ENCODE data around the gene ZMYM2.

Gene ZMYM2

DNA sequence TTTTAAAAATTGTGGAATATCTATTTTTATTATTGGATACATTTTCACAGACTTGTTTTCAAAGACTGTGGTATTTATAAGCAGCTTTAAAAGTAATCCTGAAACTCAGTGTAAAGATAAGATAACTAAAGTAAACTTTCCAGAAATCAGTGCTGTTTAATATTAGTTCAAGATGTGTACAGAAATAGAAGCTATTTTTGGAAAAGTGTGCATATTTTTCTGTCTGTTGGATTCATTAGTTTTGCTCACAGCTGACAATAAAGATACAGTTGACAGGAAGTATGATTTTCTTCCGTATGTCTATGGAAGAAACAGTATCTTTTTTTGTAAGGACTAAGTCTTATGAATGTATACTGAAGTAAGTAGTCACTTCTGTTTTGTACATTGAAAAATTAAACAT lies 116.4 kb downstream of the ZMYM2 start:
- DNase-seq (ENCODE audit: low read depth), result no peak
- no peak overlapping the region for H3K4me3 ChIP-seq (ENCODE audit: low read length)
- TF ChIP-seq, protein P1, sequence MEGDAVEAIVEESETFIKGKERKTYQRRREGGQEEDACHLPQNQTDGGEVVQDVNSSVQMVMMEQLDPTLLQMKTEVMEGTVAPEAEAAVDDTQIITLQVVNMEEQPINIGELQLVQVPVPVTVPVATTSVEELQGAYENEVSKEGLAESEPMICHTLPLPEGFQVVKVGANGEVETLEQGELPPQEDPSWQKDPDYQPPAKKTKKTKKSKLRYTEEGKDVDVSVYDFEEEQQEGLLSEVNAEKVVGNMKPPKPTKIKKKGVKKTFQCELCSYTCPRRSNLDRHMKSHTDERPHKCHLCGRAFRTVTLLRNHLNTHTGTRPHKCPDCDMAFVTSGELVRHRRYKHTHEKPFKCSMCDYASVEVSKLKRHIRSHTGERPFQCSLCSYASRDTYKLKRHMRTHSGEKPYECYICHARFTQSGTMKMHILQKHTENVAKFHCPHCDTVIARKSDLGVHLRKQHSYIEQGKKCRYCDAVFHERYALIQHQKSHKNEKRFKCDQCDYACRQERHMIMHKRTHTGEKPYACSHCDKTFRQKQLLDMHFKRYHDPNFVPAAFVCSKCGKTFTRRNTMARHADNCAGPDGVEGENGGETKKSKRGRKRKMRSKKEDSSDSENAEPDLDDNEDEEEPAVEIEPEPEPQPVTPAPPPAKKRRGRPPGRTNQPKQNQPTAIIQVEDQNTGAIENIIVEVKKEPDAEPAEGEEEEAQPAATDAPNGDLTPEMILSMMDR (conservative IDR thresholded peaks at IDR 0.05; ENCODE audit: low read depth, low read length), result no peak

DNA sequence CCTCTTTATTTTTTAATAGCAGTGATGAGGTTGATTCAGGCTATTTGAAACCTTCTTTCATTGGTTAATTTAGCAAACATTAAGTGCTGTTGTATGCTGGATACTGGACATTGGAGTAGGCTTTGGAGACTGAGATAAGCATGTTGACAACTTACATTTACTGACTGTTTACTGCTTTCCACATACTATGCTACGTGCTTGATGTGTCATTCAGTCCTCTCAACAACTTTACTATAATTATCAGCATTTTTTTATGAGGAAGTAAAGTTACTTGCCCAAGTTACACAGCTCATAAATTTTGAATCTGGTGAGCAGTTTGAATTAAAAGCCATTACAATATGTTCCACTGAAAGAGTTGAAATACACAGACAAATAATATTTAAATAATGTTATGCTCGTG lies 118.6 kb downstream of the ZMYM2 start:
- TF ChIP-seq, protein P1 (conservative IDR thresholded peaks at IDR 0.05; ENCODE audit: low read depth, low read length), result no peak
- H3K4me3 ChIP-seq (ENCODE audit: low read length), result no peak overlapping the region
- no peak for DNase-seq (ENCODE audit: low read depth)

DNA sequence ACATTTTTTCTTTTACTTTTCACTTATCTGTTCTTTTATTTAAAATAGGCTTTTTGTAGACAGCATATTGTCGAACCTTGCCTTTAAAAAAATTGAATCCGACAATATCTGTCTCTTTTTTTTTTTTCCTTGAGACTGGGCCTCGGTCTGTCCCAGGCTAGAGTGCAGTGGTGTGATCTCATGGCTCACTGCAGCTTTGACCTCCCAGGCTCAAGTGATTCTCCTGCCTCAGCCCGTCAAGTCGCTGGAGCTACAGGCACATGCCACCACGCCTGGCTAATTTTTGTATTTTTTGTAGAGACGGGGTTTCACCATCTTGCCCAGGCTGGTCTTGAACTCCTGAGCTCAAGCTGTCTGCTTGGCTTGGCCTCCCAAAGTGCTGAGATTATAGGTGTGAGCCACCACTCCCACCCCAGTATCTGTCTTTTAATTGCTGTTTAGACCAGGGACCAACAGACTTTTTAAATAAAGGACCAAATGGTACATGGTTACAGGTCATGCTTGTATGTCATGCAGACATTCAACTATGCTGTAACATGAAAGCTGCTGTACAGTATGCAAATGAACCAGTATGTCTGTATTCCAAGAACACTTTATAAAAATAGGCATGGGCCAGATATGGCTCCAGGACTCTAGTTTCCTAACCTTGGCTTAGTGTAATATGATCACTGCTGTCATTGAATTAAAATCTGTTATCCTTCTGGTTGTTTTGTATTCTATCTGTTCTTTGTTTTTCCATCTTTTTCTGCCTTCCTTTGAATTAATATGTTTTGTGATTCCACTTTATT lies 122.0 kb downstream of the ZMYM2 start:
- DNase-seq (ENCODE audit: low read depth), result no peak
- TF ChIP-seq, protein P1 (conservative IDR thresholded peaks at IDR 0.05; ENCODE audit: low read depth, low read length), result no peak
- H3K4me3 ChIP-seq (ENCODE audit: low read length), result no peak overlapping the region

DNA sequence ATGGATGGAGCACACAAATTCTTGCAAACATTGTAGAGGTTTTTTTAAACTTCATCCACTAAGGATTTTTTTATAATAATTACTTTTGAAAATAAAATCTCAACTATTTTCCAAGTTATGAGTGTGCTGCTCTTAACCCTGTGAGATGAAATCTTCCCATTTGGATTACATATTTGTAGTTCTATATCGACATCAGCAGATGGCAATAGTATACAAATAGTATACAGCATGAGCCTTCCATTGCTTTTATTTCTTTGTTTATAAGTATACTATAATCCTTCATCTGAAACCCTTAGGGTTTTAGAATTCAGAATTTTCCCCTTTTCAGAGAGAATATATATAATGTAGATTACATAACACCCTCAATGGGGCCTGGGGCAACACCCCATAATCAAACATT lies 131.8 kb downstream of the ZMYM2 start:
- DNase-seq (ENCODE audit: low read depth), result no peak
- TF ChIP-seq, protein P1 (conservative IDR thresholded peaks at IDR 0.05; ENCODE audit: low read depth, low read length), result no peak
- H3K4me3 ChIP-seq (ENCODE audit: low read length), result no peak overlapping the region

DNA sequence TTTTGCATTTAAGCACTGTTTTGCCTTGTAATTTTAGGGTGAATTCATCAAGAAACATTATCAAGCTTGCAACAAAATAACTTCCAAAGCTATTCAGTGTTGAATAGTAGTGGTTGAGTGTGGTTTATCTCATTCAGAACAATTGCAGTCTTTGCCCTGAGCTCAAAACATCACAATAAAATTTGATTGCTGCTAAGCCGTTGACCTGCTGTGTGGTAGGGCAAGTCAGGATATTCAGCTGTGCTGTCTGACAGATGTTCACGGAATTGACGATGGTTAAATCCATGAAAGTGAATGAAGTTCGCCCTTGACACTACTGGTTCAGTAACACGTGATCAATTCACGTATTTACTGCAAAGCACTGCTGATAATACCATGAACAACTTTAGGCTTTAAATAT lies 135.4 kb downstream of the ZMYM2 start:
- no peak for DNase-seq (ENCODE audit: low read depth)
- TF ChIP-seq, protein P1 (conservative IDR thresholded peaks at IDR 0.05; ENCODE audit: low read depth, low read length), result no peak
- no peak overlapping the region for H3K4me3 ChIP-seq (ENCODE audit: low read length)

DNA sequence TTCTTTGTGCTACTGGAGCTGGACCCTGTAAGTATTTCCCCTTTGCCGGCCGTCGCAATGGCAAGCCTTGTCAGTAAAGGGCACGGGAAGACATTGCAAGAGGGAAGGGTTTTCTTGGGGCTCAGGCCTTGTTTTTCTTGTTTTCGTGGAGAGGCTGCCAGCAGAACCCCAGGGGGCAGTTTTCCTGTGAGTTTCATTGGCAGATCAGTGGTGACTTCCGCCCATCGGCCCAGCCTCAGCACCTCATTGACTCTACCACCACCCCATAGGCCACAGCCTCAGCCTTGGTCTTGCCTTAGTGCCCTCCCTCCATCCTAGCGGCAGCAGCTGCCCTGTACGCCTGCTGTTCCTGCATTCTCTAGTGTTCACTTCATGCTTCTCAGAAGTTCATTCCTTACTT lies 140.8 kb downstream of the ZMYM2 start:
- TF ChIP-seq, protein P1 (conservative IDR thresholded peaks at IDR 0.05; ENCODE audit: low read depth, low read length), result no peak
- no peak overlapping the region for H3K4me3 ChIP-seq (ENCODE audit: low read length)
- DNase-seq (ENCODE audit: low read depth), result no peak

Measured in retinal pigment epithelial cell (primary cell).